Dendritic cell treated with granulocyte-macrophage colony-stimulating factor and Interleukin-4, amounts not matched to agents 40 ng/mL and 50 ng/mL, for 4 days (primary cell): ENCODE results near the gene PRR23C.

Source experiments
- H3K27ac Mint-ChIP-seq: one replicate; pipeline ENCODE4 v1.8.0; 2022; ENCODE audit warnings: mild to moderate bottlenecking, mixed read lengths
- H3K27me3 Mint-ChIP-seq: one replicate; pipeline ENCODE4 v1.8.0; 2022; ENCODE audit warnings: mild to moderate bottlenecking, mixed read lengths
- H3K36me3 Mint-ChIP-seq: one replicate; pipeline ENCODE4 v1.8.0; 2022; ENCODE audit warnings: low read depth, mixed read lengths
- H3K4me1 Mint-ChIP-seq: one replicate; pipeline ENCODE4 v1.8.0; 2022; ENCODE audit warnings: low read depth, mixed read lengths
- H3K4me3 Mint-ChIP-seq: one replicate; pipeline ENCODE4 v1.8.0; 2022; ENCODE audit warnings: mild to moderate bottlenecking, moderate library complexity, mixed read lengths
- H3K9me3 Mint-ChIP-seq: one replicate; pipeline ENCODE4 v1.8.0; 2022; ENCODE audit warnings: mixed read lengths
- intact Hi-C: fragments of 100-400 bp; cut with micrococcal nuclease; formaldehyde crosslinking; loops from one replicate; pipeline ENCODE4 v1.15.0; 2022

Gene PRR23C

DNA sequence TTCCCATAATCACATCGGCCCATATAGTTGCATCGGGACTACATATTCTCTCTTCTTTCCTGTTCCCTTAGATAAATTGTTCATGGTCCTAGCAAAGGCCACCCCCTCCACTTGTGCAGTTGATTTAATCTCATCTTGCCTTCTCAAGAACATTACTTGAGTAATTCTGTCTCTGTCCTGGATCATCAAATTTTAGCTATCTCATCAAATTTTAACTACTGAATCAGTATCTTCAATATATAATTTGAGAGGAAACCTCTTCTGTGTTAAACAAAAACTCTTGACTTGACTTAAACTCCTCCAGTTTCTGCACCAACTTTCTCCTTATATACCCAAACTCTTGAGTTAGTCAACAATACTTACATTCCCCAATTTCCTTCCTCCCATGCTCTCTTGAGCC, 19.7 kb downstream of the PRR23C start:
- Mint-ChIP-seq H3K4me1 (no peaks in the 10 kb centered on the region), H3K36me3 (no peaks in the 10 kb centered on the region), H3K4me3 (no peak overlapping the region), H3K27ac (no peak overlapping the region), H3K27me3 (peaks cover 2% of the 10 kb centered on the region), H3K9me3 (peaks cover 10% of the 10 kb centered on the region)
- intact Hi-C loops: no loop called here

DNA sequence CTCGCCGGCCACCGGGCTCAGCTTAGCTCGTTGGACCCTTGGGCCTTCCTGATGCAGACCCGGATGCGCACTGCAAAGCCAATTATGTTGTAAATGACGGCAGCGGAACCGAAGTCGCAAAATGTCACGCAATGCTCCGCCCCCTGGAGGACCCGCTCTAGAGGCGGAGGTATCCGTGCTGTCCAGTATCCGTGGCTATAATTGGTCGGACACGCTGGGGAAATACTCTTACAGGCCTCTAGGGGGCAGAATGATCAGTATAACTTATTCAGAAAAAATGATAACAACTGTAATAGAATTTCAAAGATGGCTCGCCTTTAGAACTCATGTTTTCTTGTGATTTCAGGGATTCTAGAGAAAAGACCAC, 23.8 kb downstream of the PRR23C start, which contains the start of gene PRR23B:
Gene PRR23B, minus strand, starts transcription at position 59 of the 367 bp plus-strand sequence. CDS start 265 bp downstream, outside the sequence.
- intact Hi-C loops: no loop called here
- peaks cover 2% of the 10 kb centered on the region for H3K27me3 Mint-ChIP-seq
- H3K4me3 Mint-ChIP-seq: no peak within 1 kb of the TSS
- no peak within 1 kb of the TSS for H3K27ac Mint-ChIP-seq
- no peaks in the 10 kb centered on the region for H3K4me1 Mint-ChIP-seq
- no peaks in the 10 kb centered on the region for H3K36me3 Mint-ChIP-seq
- peaks cover 17% of the 10 kb centered on the region for H3K9me3 Mint-ChIP-seq

GRCh38 chr3:139020036-139020867, 24.4 kb downstream of the PRR23C start:
- intact Hi-C loops: no loop called here
- Mint-ChIP-seq H3K36me3 (no peaks in the 10 kb centered on the region), H3K4me3 (no peak overlapping the region), H3K9me3 (peaks cover 17% of the 10 kb centered on the region), H3K27me3 (peaks cover 2% of the 10 kb centered on the region), H3K27ac (no peak overlapping the region), H3K4me1 (no peaks in the 10 kb centered on the region)

GRCh38 chr3:139016430-139017048, 28.2 kb downstream of the PRR23C start:
- Mint-ChIP-seq H3K4me1 (no peaks in the 10 kb centered on the region), H3K27me3 (peaks cover 2% of the 10 kb centered on the region), H3K9me3 (peaks cover 28% of the 10 kb centered on the region), H3K36me3 (no peaks in the 10 kb centered on the region), H3K27ac (no peak overlapping the region), H3K4me3 (no peak overlapping the region)
- intact Hi-C loops: no loop called here

DNA sequence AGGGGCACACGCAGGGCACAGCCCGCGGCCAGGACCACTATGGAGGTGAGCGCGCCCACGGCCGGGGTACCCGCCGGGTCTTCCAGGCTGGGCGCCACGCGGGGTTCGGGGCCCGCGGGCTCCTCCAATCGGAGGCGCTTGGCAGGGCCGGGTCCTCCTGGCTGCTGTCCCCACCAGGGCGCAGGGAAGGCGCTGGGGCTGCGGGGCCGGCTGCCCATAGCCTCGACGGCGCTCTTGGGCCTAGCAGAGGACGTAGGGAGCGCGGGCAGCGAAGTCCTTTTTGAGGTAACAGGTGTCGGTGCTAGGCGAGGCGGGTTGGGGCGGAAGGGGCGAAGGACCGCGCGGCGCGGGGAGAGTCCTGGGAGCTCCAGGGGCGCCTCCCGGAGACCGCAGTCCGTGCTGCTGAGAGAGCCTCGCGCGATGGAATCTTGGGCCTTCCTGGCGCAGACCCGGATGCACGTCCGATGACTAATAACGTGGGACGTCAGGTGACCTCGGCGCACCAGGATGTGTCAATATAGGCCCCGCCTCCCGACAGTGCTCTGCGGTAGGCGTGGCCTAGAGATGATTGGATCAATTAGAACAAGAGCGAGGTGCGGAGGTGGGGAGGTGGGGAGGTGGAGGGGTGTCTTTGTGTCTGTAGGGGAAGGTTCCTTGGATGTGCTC, 38.5 kb downstream of the PRR23C start, which contains the start of gene PRR23A:
Gene PRR23A, minus strand, starts transcription at position 218 of the 666 bp plus-strand sequence. Its CDS starts 0 bp downstream, at position 218.
- Mint-ChIP-seq H3K4me3 (no peak within 1 kb of the TSS), H3K4me1 (no peaks in the 10 kb centered on the region), H3K9me3 (peaks cover 42% of the 10 kb centered on the region), H3K27ac (no peak within 1 kb of the TSS), H3K36me3 (no peaks in the 10 kb centered on the region), H3K27me3 (peaks cover 5% of the 10 kb centered on the region)
- intact Hi-C loops: no loop called here

DNA sequence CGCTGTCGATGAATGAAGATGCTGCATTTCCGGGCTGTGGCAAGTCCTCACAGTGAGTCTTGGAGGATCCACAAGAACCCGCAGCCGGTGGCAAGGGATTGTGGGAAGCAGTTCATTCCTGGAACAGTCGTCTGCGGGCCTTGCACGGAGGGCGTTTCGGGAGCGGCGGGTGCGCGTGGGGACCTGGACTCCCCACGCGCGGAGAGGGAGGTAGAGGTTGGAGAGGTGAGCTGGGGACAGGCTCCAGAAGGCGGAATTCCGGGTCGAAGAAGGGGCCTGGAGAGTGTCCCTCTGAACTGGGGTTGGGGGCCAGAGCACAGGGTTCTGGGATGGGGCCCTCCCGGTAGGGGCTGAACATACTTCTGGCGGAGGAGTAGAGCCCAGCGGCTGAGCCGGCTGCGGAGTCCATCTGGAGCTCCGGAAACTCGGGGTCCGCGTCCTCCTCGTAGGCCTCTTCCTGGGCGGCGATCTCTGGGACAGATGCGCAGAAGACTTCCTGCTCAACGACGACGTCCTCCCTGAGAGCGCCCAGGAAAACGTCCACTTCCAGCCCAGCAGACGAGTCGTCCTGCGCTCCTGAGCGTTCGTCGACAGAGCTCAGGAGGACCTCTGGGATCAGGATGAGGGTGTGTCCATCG, 39.2 kb downstream of the PRR23C start:
- peaks cover 42% of the 10 kb centered on the region for H3K9me3 Mint-ChIP-seq
- no peak overlapping the region for H3K4me3 Mint-ChIP-seq
- H3K36me3 Mint-ChIP-seq: no peaks in the 10 kb centered on the region
- peaks cover 5% of the 10 kb centered on the region for H3K27me3 Mint-ChIP-seq
- H3K4me1 Mint-ChIP-seq: no peaks in the 10 kb centered on the region
- intact Hi-C loops: no loop called here
- no peak overlapping the region for H3K27ac Mint-ChIP-seq

DNA sequence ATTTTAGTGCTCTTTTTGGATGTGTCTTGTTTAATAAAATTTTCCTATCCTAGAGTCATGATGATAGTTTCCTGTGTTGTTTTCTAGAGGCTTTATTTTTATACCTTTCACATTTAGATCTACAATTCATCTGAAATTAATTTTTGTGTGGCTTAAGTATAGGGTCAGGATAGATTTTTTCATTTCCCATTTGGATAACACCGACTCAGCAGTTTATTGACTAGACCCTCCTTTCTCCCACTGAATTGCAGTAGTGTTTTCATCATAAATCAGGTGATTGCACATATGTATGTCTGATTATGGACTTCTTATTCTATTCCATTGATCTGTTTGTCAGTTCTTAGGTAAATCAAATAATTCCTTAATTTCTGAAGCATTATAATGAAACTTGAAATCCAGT, 49.0 kb downstream of the PRR23C start:
- Mint-ChIP-seq H3K36me3 (no peaks in the 10 kb centered on the region), H3K9me3 (peaks cover 2% of the 10 kb centered on the region), H3K27me3 (peaks cover 7% of the 10 kb centered on the region), H3K4me1 (no peaks in the 10 kb centered on the region), H3K4me3 (no peak overlapping the region), H3K27ac (no peak overlapping the region)
- intact Hi-C loops: no loop called here
